GM12878 (cell line): ENCODE measurements around the gene CACNA1D. TPM values are rescaled to one million over a fixed set of nuclear protein-coding genes. Genes with fewer than 3 reads are reported as not detected.
A peak's percentile ranks its signal among the peaks of the same experiment; 100 is the strongest.

ENCODE experiments used
- ATAC-seq: fragments of 200-7000 bp; cut with Tn5 transposase; 3 replicates; pipeline ENCODE4 v1.9.1; 2020; ENCODE audit warnings: mild to moderate bottlenecking, moderate library complexity
- BruUV-seq: library from RNA; stranded (reverse); fragments of 400-500 nt; replicated peaks from 2 replicates; lab custom pipeline; 2021; lab: Mats Ljungman, UMichigan
- CTCF ChIA-PET: fragments of 300-600 bp; sonication (Branson Sonifier 250); formaldehyde crosslinking; extraction: SDS; loops from one replicate; lab custom pipeline; 2021; ENCODE audit warnings: inconsistent platforms; lab: Yijun Ruan, JAX
- POLR2A ChIA-PET: fragments of 350-600 bp; formaldehyde crosslinking; extraction: SDS; loops from one replicate; lab custom pipeline; 2021; ENCODE audit warnings: inconsistent platforms; lab: Charles Lee
- RAD21 ChIA-PET: fragments of 300-600 bp; sonication (Branson Sonifier 250); formaldehyde crosslinking; loops from one replicate; lab custom pipeline; 2023; ENCODE audit warnings: antibody characterized with exemption; ENCODE audit not compliant: unreplicated experiment; lab: Charles Lee
- SMC1A ChIA-PET: fragments of 300-600 bp; sonication (Branson Sonifier 250); formaldehyde crosslinking; loops from one replicate; lab custom pipeline; 2023; ENCODE audit not compliant: unreplicated experiment, uncharacterized antibody; lab: Charles Lee
- DNase-seq: peaks from one replicate; pipeline ENCODE4 v3.0.0-alpha.2; 2011; ENCODE audit warnings: low read depth, low spot score
- FAIRE-seq: peaks from 3 replicates; lab custom pipeline; 2011; peaks lifted over from hg19 to GRCh38; lab: Jason Lieb, UNC
- H2AFZ ChIP-seq: 2 replicates; pipeline ENCODE4 v1.6.0; 2011; ENCODE audit warnings: low read depth, low read length, control low read depth; ENCODE audit not compliant: control insufficient read depth
- H3K27ac ChIP-seq: 2 replicates; pipeline ENCODE4 v1.5.1; 2011; ENCODE audit warnings: control low read depth; ENCODE audit not compliant: control insufficient read depth, insufficient read depth
- H3K27me3 ChIP-seq, 2 experiments: replicated peaks in 1 of 2; 2 replicates each; pipeline versions ENCODE4 v1.6.0 to v1.6.1; 2011; ENCODE audit warnings: low read length in 1 of 2; ENCODE audit not compliant: control insufficient read depth in 2 of 2, insufficient read depth in 2 of 2
- H3K36me3 ChIP-seq, 2 experiments: 2 replicates each; pipeline ENCODE4 v1.5.1; 2011; ENCODE audit warnings: low read length in 1 of 2; ENCODE audit not compliant: control insufficient read depth in 2 of 2, insufficient read depth in 2 of 2
- H3K4me1 ChIP-seq: 2 replicates; pipeline ENCODE4 v1.6.1; 2011; ENCODE audit warnings: mild to moderate bottlenecking, low read length, moderate library complexity, mixed read lengths; ENCODE audit not compliant: control insufficient read depth, insufficient read depth
- H3K4me2 ChIP-seq: 2 replicates; pipeline ENCODE4 v1.6.0; 2011; ENCODE audit warnings: control low read depth; ENCODE audit not compliant: control insufficient read depth, insufficient read depth
- H3K4me3 ChIP-seq: fragments of 200-600 bp; sonication (generic); 2 replicates; pipeline ENCODE4 v1.5.1; 2016
- H3K79me2 ChIP-seq: 2 replicates; pipeline ENCODE4 v1.6.0; 2011; ENCODE audit warnings: low read length; ENCODE audit not compliant: control insufficient read depth, insufficient read depth
- H3K9ac ChIP-seq: 2 replicates; pipeline ENCODE4 v1.8.0; 2011; ENCODE audit warnings: low read length, control low read depth, mixed read lengths; ENCODE audit not compliant: control insufficient read depth, insufficient read depth
- H3K9me3 ChIP-seq: replicated peaks from 3 replicates; pipeline ENCODE4 v1.5.1; 2011; ENCODE audit warnings: mild to moderate bottlenecking, low read length; ENCODE audit not compliant: control insufficient read depth, insufficient read depth
- H4K20me1 ChIP-seq: 2 replicates; pipeline ENCODE4 v1.6.0; 2011; ENCODE audit not compliant: control insufficient read depth, insufficient read depth
- BACH1 ChIP-seq: fragments of 450-650 bp; IDR thresholded peaks from 2 replicates; pipeline ENCODE4 v1.6.1; 2017; ENCODE audit warnings: mild to moderate bottlenecking, borderline replicate concordance
- BCL11A ChIP-seq: IDR thresholded peaks from 2 replicates; pipeline ENCODE4 v1.6.1; 2011; ENCODE audit warnings: low read depth, low read length
- BHLHE40 ChIP-seq, 2 experiments: fragments of 450-650 bp in 1 of 2; IDR thresholded peaks; 2 replicates each; pipeline ENCODE4 v1.6.1; 2011 to 2017; ENCODE audit warnings: low read depth in 2 of 2, borderline replicate concordance in 1 of 2, improper control_type of control experiment in 1 of 2, low read length in 1 of 2, mild to moderate bottlenecking in 1 of 2
- DPF2 ChIP-seq: fragments of 450-650 bp; IDR thresholded peaks from 2 replicates; pipeline ENCODE4 v1.6.1; 2017; ENCODE audit warnings: mild to moderate bottlenecking
- IKZF1 ChIP-seq: fragments of 450-650 bp; conservative IDR thresholded peaks from 2 replicates; pipeline ENCODE4 v1.6.1; 2017; ENCODE audit warnings: antibody characterized with exemption, mild to moderate bottlenecking
- LARP7 ChIP-seq: fragments of 450-650 bp; IDR thresholded peaks from 2 replicates; pipeline ENCODE4 v1.6.1; 2017; ENCODE audit warnings: mild to moderate bottlenecking
- MXI1 ChIP-seq: fragments of 150-350 bp; IDR thresholded peaks from 2 replicates; pipeline ENCODE4 v1.6.1; 2011; ENCODE audit warnings: low read depth, mild to moderate bottlenecking, inconsistent platforms, low read length, improper control_type of control experiment
- NFYA ChIP-seq: IDR thresholded peaks from 2 replicates; pipeline ENCODE4 v1.6.1; 2011; ENCODE audit warnings: low read depth, mild to moderate bottlenecking, low read length, improper control_type of control experiment, borderline replicate concordance
- NR2C1 ChIP-seq: fragments of 450-650 bp; IDR thresholded peaks from 2 replicates; pipeline ENCODE4 v1.6.1; 2017; ENCODE audit warnings: antibody characterized with exemption, mild to moderate bottlenecking, moderate library complexity
- NR2F1 ChIP-seq: fragments of 450-650 bp; conservative IDR thresholded peaks from 2 replicates; pipeline ENCODE4 v1.6.1; 2017; ENCODE audit warnings: mild to moderate bottlenecking
- PAX8 ChIP-seq: fragments of 450-650 bp; IDR thresholded peaks from 2 replicates; pipeline ENCODE4 v1.6.1; 2017; ENCODE audit warnings: mild to moderate bottlenecking, moderate library complexity
- TCF12 ChIP-seq: IDR thresholded peaks from 2 replicates; pipeline ENCODE4 v1.6.1; 2011; ENCODE audit warnings: low read depth, mild to moderate bottlenecking, low read length
- ZNF217 ChIP-seq: fragments of 450-650 bp; IDR thresholded peaks from 2 replicates; pipeline ENCODE4 v1.6.1; 2017; ENCODE audit warnings: antibody characterized with exemption, mild to moderate bottlenecking
- ZSCAN29 ChIP-seq: fragments of 450-650 bp; IDR thresholded peaks from 2 replicates; pipeline ENCODE4 v1.6.1; 2017; ENCODE audit warnings: mild to moderate bottlenecking, moderate library complexity
- ZZZ3 ChIP-seq: IDR thresholded peaks from 2 replicates; pipeline ENCODE4 v1.6.1; 2011; ENCODE audit warnings: low read depth; ENCODE audit not compliant: control insufficient read depth, insufficient read length
- WGBS: methylation state at CpG from one replicate; pipeline ENCODE4 v1.1.6; 2016; ENCODE audit warnings: low lambda C conversion rate; ENCODE audit not compliant: insufficient replicate concordance, insufficient coverage; ENCODE audit errors: missing lambda C conversion rate; 5-methylcytosine and 5-hydroxymethylcytosine counted together
- in situ Hi-C: fragments of 300-500 bp; cut with MboI; formaldehyde crosslinking; loops from 9 replicates; pipeline ENCODE4 v1.14.3; 2018; ENCODE audit warnings: mixed read lengths
- intact Hi-C: fragments of 100-400 bp; cut with micrococcal nuclease; formaldehyde crosslinking; loops from one replicate; pipeline ENCODE4 v1.14.2; 2022; ENCODE audit not compliant: unreplicated experiment
- polyA plus RNA-seq, 11 experiments: library from polyadenylated mRNA; depleted of rRNA in 4 of 11; unstranded in 6 of 11; stranded (reverse) in 5 of 11; fragments of >200 nt; fragmentation: Nextera tagmentation in 4 of 11; fragmentation: Illumina TruSeq in 1 of 11; extraction: Ambion mirVana in 4 of 11; extraction: Trizol in 1 of 11; gene quantifications; 1 replicate in 1 of 11; 2 replicates in 10 of 11; pipeline versions ENCODE4 v1.2.1 to v1.2.3, GENCODE V29; 2011 to 2016; ENCODE audit warnings: inconsistent platforms in 2 of 11, missing spikeins in 2 of 11, low read depth in 1 of 11
- total RNA-seq, 4 experiments: library from RNA; depleted of rRNA in 3 of 4; stranded (reverse); fragments of >200 nt in 3 of 4; fragmentation: Illumina TruSeq in 1 of 4; extraction: Trizol in 1 of 4; gene quantifications; 2 replicates each; pipeline versions ENCODE4 v1.2.1 to v1.2.3, GENCODE V29; 2013 to 2021
- TF ChIP-seq, protein P1 (sequence below): IDR thresholded peaks from 2 replicates; pipeline ENCODE4 v1.6.1; 2012; ENCODE audit warnings: low read depth, low read length, improper control_type of control experiment
- TF ChIP-seq, protein P2 (sequence below): fragments of 450-650 bp; IDR thresholded peaks from 2 replicates; pipeline ENCODE4 v1.6.1; 2017; ENCODE audit warnings: mild to moderate bottlenecking, moderate library complexity
- TF ChIP-seq, protein P3 (sequence below): fragments of 450-650 bp; IDR thresholded peaks from 2 replicates; pipeline ENCODE4 v1.6.1; 2017; ENCODE audit warnings: mild to moderate bottlenecking, low read depth, inconsistent platforms; ENCODE audit not compliant: poor library complexity, severe bottlenecking

Gene CACNA1D
- total and polyA plus RNA-seq, 10 of the 15 experiments (the other 5 are each of a cell fraction or from before 2014, with no cell fraction given) = 0.21 to 24.4 (median 1.6) TPM

DNA sequence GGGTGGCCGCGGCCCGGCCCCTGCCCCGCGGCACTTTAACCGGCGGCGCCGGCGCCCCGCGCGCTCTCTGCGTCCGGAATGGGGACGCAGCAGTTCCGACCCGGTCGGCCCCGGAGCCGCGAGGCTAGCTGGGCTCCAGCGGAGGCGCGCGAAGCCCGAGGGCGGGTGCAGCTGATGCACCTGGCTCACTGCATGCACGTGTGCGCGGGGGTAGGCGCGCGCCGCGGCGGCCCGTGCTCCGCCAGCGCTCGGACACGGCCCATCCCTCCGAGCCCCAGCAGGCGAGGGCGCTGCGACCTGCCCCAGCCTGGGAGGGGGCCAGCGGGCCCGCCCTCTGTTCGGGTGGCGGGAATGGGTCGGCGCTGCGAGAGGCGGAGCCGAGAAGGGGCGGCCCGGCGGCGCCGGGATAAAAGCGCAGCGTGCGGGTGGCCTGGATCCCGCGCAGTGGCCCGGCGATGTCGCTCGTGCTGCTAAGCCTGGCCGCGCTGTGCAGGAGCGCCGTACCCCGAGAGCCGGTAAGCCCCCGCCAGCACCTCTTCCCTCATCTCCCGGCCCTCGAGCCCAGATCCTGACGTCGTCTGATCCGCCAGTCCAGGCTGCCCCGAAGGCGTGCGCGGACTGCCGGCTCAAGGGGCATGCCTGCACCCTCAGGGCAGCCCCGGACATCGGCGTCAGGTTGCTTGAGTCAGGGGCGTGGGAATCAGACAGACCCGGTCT, 351.9 kb downstream of the CACNA1D start, which contains the start of the genes CHDH and IL17RB:
CHDH (minus strand) TSS at position 286 of the 717 bp plus-strand sequence. CDS start 22,411 bp downstream, outside the sequence.
IL17RB (plus strand) TSS at position 435 of the 717 bp plus-strand sequence; CDS start at position 456, 21 bp downstream.
- Histone ChIP-seq H3K4me2 (peak within 1 kb of the TSS; percentile 82), H2AFZ (peak within 1 kb of the TSS; percentile 81), H3K9me3 (no peaks in the 10 kb centered on the region), H3K9ac (peak within 1 kb of the TSS; percentile 73), H3K27ac (peak within 1 kb of the TSS; percentile 62), H3K4me1 (peaks cover 39% of the 10 kb centered on the region), H3K79me2 (peaks cover 18% of the 10 kb centered on the region), H4K20me1 (no peaks in the 10 kb centered on the region), H3K4me3 (peak within 1 kb of the TSS; percentile 73), H3K27me3 (no peaks in the 10 kb centered on the region), H3K36me3 (no peaks in the 10 kb centered on the region)
- BruUV-seq = no TSS peak
- DNase-seq = no peak
- POLR2A ChIA-PET = interaction anchor here (0.5 to 4.1 kb wide), 8 partner anchors 24 to 1881 kb away, joined by 3 to 30 read pairs (median 4); partner anchors contain the start of gene SELENOK
- WGBS = 21% methylated on average over 46 of the region's 91 CpGs
- in situ Hi-C loops = no loop called here
- SMC1A ChIA-PET = interaction anchor here (1.1 to 3.5 kb wide), 10 partner anchors 15 to 117 kb away, joined by 3 to 26 read pairs (median 4); no protein-coding TSS in a partner anchor
- intact Hi-C loops = loop anchor here (10.0 kb wide), 1 partner anchor 101 kb away; no protein-coding TSS in a partner anchor
- CTCF ChIA-PET = interaction anchor here (0.6 to 2.4 kb wide), 11 partner anchors 20 to 497 kb away, joined by 3 to 9 read pairs (median 3); no protein-coding TSS in a partner anchor
- FAIRE-seq = no peak
- peak; percentile 63 for ATAC-seq
- RAD21 ChIA-PET = interaction anchor here (1.6 to 5.1 kb wide), 5 partner anchors 35 to 292 kb away, joined by 3 to 41 read pairs (median 5); partner anchors contain the start of gene ACTR8
- TF ChIP-seq NR2C1 = no peak; the same call in 1 of the 2 replicates
- peak; percentile 85 for TF ChIP-seq BACH1
- peak; percentile 80; the same call in 1 of the 2 replicates for TF ChIP-seq LARP7
- TF ChIP-seq DPF2 = peak; percentile 89
- TF ChIP-seq, protein P1, sequence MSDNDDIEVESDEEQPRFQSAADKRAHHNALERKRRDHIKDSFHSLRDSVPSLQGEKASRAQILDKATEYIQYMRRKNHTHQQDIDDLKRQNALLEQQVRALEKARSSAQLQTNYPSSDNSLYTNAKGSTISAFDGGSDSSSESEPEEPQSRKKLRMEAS = peak; percentile 25
- TF ChIP-seq MXI1 = peak; percentile 61; the same call in 1 of the 2 replicates
- peak; percentile 67 for TF ChIP-seq IKZF1
- no peak for TF ChIP-seq ZZZ3
- TF ChIP-seq ZNF217 = peak; percentile 59; the same call in 1 of the 2 replicates
- no peak for TF ChIP-seq PAX8
- no peak for TF ChIP-seq BCL11A
- TF ChIP-seq TCF12 = 0 out of 2 replicates have a peak, but pooled peaks have one; percentile 55
- TF ChIP-seq, protein P2, sequence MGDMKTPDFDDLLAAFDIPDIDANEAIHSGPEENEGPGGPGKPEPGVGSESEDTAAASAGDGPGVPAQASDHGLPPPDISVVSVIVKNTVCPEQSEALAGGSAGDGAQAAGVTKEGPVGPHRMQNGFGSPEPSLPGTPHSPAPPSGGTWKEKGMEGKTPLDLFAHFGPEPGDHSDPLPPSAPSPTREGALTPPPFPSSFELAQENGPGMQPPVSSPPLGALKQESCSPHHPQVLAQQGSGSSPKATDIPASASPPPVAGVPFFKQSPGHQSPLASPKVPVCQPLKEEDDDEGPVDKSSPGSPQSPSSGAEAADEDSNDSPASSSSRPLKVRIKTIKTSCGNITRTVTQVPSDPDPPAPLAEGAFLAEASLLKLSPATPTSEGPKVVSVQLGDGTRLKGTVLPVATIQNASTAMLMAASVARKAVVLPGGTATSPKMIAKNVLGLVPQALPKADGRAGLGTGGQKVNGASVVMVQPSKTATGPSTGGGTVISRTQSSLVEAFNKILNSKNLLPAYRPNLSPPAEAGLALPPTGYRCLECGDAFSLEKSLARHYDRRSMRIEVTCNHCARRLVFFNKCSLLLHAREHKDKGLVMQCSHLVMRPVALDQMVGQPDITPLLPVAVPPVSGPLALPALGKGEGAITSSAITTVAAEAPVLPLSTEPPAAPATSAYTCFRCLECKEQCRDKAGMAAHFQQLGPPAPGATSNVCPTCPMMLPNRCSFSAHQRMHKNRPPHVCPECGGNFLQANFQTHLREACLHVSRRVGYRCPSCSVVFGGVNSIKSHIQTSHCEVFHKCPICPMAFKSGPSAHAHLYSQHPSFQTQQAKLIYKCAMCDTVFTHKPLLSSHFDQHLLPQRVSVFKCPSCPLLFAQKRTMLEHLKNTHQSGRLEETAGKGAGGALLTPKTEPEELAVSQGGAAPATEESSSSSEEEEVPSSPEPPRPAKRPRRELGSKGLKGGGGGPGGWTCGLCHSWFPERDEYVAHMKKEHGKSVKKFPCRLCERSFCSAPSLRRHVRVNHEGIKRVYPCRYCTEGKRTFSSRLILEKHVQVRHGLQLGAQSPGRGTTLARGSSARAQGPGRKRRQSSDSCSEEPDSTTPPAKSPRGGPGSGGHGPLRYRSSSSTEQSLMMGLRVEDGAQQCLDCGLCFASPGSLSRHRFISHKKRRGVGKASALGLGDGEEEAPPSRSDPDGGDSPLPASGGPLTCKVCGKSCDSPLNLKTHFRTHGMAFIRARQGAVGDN = peak; percentile 85
- peak; percentile 69 for TF ChIP-seq NR2F1
- TF ChIP-seq, protein P3, sequence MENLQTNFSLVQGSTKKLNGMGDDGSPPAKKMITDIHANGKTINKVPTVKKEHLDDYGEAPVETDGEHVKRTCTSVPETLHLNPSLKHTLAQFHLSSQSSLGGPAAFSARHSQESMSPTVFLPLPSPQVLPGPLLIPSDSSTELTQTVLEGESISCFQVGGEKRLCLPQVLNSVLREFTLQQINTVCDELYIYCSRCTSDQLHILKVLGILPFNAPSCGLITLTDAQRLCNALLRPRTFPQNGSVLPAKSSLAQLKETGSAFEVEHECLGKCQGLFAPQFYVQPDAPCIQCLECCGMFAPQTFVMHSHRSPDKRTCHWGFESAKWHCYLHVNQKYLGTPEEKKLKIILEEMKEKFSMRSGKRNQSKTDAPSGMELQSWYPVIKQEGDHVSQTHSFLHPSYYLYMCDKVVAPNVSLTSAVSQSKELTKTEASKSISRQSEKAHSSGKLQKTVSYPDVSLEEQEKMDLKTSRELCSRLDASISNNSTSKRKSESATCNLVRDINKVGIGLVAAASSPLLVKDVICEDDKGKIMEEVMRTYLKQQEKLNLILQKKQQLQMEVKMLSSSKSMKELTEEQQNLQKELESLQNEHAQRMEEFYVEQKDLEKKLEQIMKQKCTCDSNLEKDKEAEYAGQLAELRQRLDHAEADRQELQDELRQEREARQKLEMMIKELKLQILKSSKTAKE = no peak
- peak; percentile 95 to 100 for TF ChIP-seq BHLHE40 (IDR thresholded peaks at IDR 0.05; ENCODE audit: borderline replicate concordance in 1 of 2, low read depth in 2 of 2, low read length in 1 of 2)
- no peak for TF ChIP-seq NFYA
- TF ChIP-seq ZSCAN29 = 0 out of 2 replicates have a peak, but pooled peaks have one; percentile 35
